Ovary (tissue), 9 donors: ENCODE results near the gene CPLX3. TPM values are rescaled to one million over a fixed set of nuclear protein-coding genes. Genes with fewer than 3 reads are reported as not detected.

ENCODE experiments used
- DNase-seq, 5 donors: peaks; one replicate each; pipeline ENCODE4 v3.0.0-alpha.2; 2019 to 2020
- H3K27ac ChIP-seq, 2 donors: fragments of 200-600 bp; one replicate each; pipeline versions ENCODE4 v1.5.1 to v1.8.0; 2019 to 2022
- H3K27me3 ChIP-seq: fragments of 200-600 bp; one replicate; pipeline ENCODE4 v1.8.0; 2022
- H3K36me3 ChIP-seq: fragments of 200-600 bp; sonication (generic); one replicate; pipeline ENCODE4 v1.5.1; 2019
- H3K4me1 ChIP-seq: one replicate; pipeline ENCODE4 v1.8.1; 2013; ENCODE audit warnings: mild to moderate bottlenecking, moderate library complexity; ENCODE audit not compliant: insufficient read depth
- H3K4me3 ChIP-seq: fragments of 200-600 bp; sonication (generic); one replicate; pipeline ENCODE4 v1.5.1; 2017
- H3K9me3 ChIP-seq, 2 donors: fragments of 200-600 bp in 1 of 2; sonication (generic) in 1 of 2; one replicate each; pipeline versions ENCODE4 v1.5.1 to v1.8.1; 2013 to 2019; ENCODE audit warnings: mild to moderate bottlenecking in 1 of 2, moderate library complexity in 1 of 2
- CTCF ChIP-seq, 3 donors: fragments of 450-650 bp in 2 of 3; fragments of 200-600 bp in 1 of 3; IDR thresholded peaks; one replicate each; pipeline versions ENCODE4 v1.5.1 to v1.8.0; 2016 to 2022; ENCODE audit warnings: antibody characterized with exemption in 3 of 3, mild to moderate bottlenecking in 1 of 3
- EP300 ChIP-seq: sonication (generic); formaldehyde crosslinking; IDR thresholded peaks from one replicate; pipeline ENCODE4 v1.6.1; 2017; ENCODE audit warnings: antibody characterized with exemption
- POLR2A ChIP-seq: fragments of 450-650 bp; IDR thresholded peaks from one replicate; pipeline ENCODE4 v1.6.1; 2017; ENCODE audit warnings: antibody characterized with exemption, mild to moderate bottlenecking, moderate library complexity
- WGBS, 3 donors: extraction: QIAGEN DNeasy Blood & Tissue Kit in 1 of 3; methylation state at CpG; one replicate each; pipeline versions ENCODE4 v1.1.5 to v1.1.7; 2013 to 2017; 5-methylcytosine and 5-hydroxymethylcytosine counted together
- intact Hi-C, 4 donors: fragments of 100-400 bp; cut with DNase I; formaldehyde crosslinking; loops; one replicate each; pipeline versions ENCODE4 v1.11.0 to v1.15.1; 2022 to 2023
- polyA plus RNA-seq, 2 donors: library from polyadenylated mRNA; stranded (reverse); fragments of 200-250 nt in 1 of 2; fragments of 350-450 nt in 1 of 2; fragmentation: Illumina TruSeq in 1 of 2; extraction: RNeasy Lipid Tissue Mini Kit (QIAGEN cat#74804) in 1 of 2; gene quantifications; one replicate each; pipeline ENCODE4 v1.2.3, GENCODE V29; 2013 to 2014
- total RNA-seq, 7 donors: library from RNA; depleted of rRNA in 2 of 7; stranded (reverse); fragments of >200 nt in 2 of 7; fragmentation: NEBNext Ultra II Directional in 3 of 7; extraction: Animal tissue kit (Norgen Biotek cat#: 25700) in 3 of 7; gene quantifications; one replicate each; pipeline versions ENCODE4 v1.1.0 to v1.2.4, GENCODE V29; 2016 to 2023
- donor health status: DM: no; HTN: no; CAD: no; lungs with moderate emphysema.
- donor health status: DM: no; HTN: no; CAD: no.
- donor health status: Bipolar disorder and iron deficiency.
- donor health status: DM: yes; HTN: yes; CAD: no.
- donor health status: DM: no; HTN: no; CAD: no.
- donor health status: DM: yes; HTN: yes; CAD: no.

Gene CPLX3
- total and polyA plus RNA-seq, 9 donors, result not detected

GRCh38 chr15:74845581-74845980 lies 19.2 kb downstream of the CPLX3 start:
- H3K9me3 ChIP-seq, result no peaks in the 10 kb centered on the region
- H3K27me3 ChIP-seq, result no peaks in the 10 kb centered on the region
- no peak overlapping the region for H3K27ac ChIP-seq
- no peaks in the 10 kb centered on the region for H3K36me3 ChIP-seq
- WGBS, 3 donors, result 81 to 88% (median 82%) methylated on average over 4 of the region's 4 CpGs
- no peak overlapping the region for H3K4me3 ChIP-seq
- peaks cover 4% of the 10 kb centered on the region for H3K4me1 ChIP-seq
- intact Hi-C loops, result loop anchor here in 1 of 4 donors (10.0 kb wide), 1 partner anchor 59 kb away; the partner anchor contains the start of gene FAM219B
- TF ChIP-seq POLR2A, result no peak
- TF ChIP-seq EP300, result no peak
- TF ChIP-seq CTCF (IDR thresholded peaks at IDR 0.05), result no peak
- no peak for DNase-seq

GRCh38 chr15:74847432-74847831 lies 21.0 kb downstream of the CPLX3 start:
- Histone ChIP-seq H3K4me1 (no peaks in the 10 kb centered on the region), H3K36me3 (no peaks in the 10 kb centered on the region), H3K27me3 (no peaks in the 10 kb centered on the region), H3K27ac (no peak overlapping the region), H3K4me3 (no peak overlapping the region), H3K9me3 (no peaks in the 10 kb centered on the region)
- TF ChIP-seq EP300, result no peak
- no peak for TF ChIP-seq POLR2A
- TF ChIP-seq CTCF (IDR thresholded peaks at IDR 0.05), result no peak
- intact Hi-C loops, result loop anchor here in 2 of 4 donors (2.0 to 10.0 kb wide), 2 partner anchors 53 to 57 kb away; partner anchors contain the start of gene FAM219B (in 1 of the 2)
- WGBS, 3 donors, result 70 to 87% (median 81%) methylated on average over 3 of the region's 3 CpGs
- DNase-seq, result no peak

GRCh38 chr15:74850393-74850792 lies 24.0 kb downstream of the CPLX3 start:
- H3K4me1 ChIP-seq, result no peaks in the 10 kb centered on the region
- no peak for TF ChIP-seq CTCF (IDR thresholded peaks at IDR 0.05)
- TF ChIP-seq POLR2A, result no peak
- no peak for TF ChIP-seq EP300
- no peak for DNase-seq
- H3K4me3 ChIP-seq, result no peak overlapping the region
- H3K9me3 ChIP-seq, result no peaks in the 10 kb centered on the region
- no peaks in the 10 kb centered on the region for H3K27me3 ChIP-seq
- H3K27ac ChIP-seq, result no peak overlapping the region
- no peaks in the 10 kb centered on the region for H3K36me3 ChIP-seq
- intact Hi-C loops, result no loop called here
- WGBS, 3 donors, result 88 to 97% (median 97%) methylated on average over 4 of the region's 4 CpGs

GRCh38 chr15:74851960-74852359 lies 25.5 kb downstream of the CPLX3 start:
- Histone ChIP-seq H3K4me1 (no peaks in the 10 kb centered on the region), H3K27me3 (no peaks in the 10 kb centered on the region), H3K9me3 (no peaks in the 10 kb centered on the region), H3K27ac (no peak overlapping the region), H3K4me3 (no peak overlapping the region), H3K36me3 (no peaks in the 10 kb centered on the region)
- intact Hi-C loops, result no loop called here
- no peak for TF ChIP-seq EP300
- WGBS, 3 donors, result 87 to 94% (median 89%) methylated on average over 7 of the region's 7 CpGs
- no peak for DNase-seq

GRCh38 chr15:74854453-74855022 lies 28.1 kb downstream of the CPLX3 start:
- whole genome bisulfite sequencing, 3 donors, result 93 to 96% (median 94%) methylated on average over 13 of the region's 13 CpGs
- H3K4me1 ChIP-seq, result no peaks in the 10 kb centered on the region
- H3K27me3 ChIP-seq, result no peaks in the 10 kb centered on the region
- intact Hi-C loops, result no loop called here
- H3K4me3 ChIP-seq, result no peak overlapping the region
- H3K27ac ChIP-seq, result no peak overlapping the region
- TF ChIP-seq CTCF (IDR thresholded peaks at IDR 0.05) (no peak), EP300 (no peak), POLR2A (no peak)
- no peak for DNase-seq
- H3K36me3 ChIP-seq, result no peaks in the 10 kb centered on the region
- no peaks in the 10 kb centered on the region for H3K9me3 ChIP-seq
